HL-60 (cell line): Measurements from ENCODE around the gene FHIT.
A peak's percentile ranks its signal among the peaks of the same experiment; 100 is the strongest.

Source experiments
- DNase-seq, 2 experiments: peaks; one replicate each; pipeline ENCODE4 v3.0.0-alpha.2; 2010 to 2020; ENCODE audit warnings: low read depth in 1 of 2, low spot score in 1 of 2
- H3K27ac ChIP-seq: fragments of 250-450 bp; sonication (Bioruptor Pico); replicated peaks from 2 replicates; pipeline ENCODE4 v1.5.1; 2020; ENCODE audit warnings: mild to moderate bottlenecking, moderate library complexity
- H3K27me3 ChIP-seq: fragments of 250-450 bp; sonication (Bioruptor Pico); 2 replicates; pipeline ENCODE4 v1.5.1; 2021; ENCODE audit warnings: mild to moderate bottlenecking, moderate library complexity; ENCODE audit not compliant: insufficient read depth, poor library complexity, severe bottlenecking
- H3K4me3 ChIP-seq: replicated peaks from 2 replicates; pipeline ENCODE4 v1.5.1; 2011; ENCODE audit warnings: mild to moderate bottlenecking, control low read depth, low read length; ENCODE audit not compliant: insufficient read depth
- CTCF ChIP-seq: IDR thresholded peaks from one replicate; pipeline ENCODE4 v1.5.1; 2011; ENCODE audit warnings: low read length, control low read depth, inconsistent platforms; ENCODE audit not compliant: insufficient read depth
- GABPA ChIP-seq: IDR thresholded peaks from 2 replicates; pipeline ENCODE4 v1.6.1; 2012; ENCODE audit warnings: low read depth
- POLR2AphosphoS5 ChIP-seq: IDR thresholded peaks from 2 replicates; pipeline ENCODE4 v1.6.1; 2012; ENCODE audit warnings: low read depth
- REST ChIP-seq: IDR thresholded peaks from 2 replicates; pipeline ENCODE4 v1.6.1; 2012; ENCODE audit warnings: low read depth; ENCODE audit not compliant: insufficient replicate concordance
- SPI1 ChIP-seq: IDR thresholded peaks from 2 replicates; pipeline ENCODE4 v1.6.1; 2012; ENCODE audit warnings: low read depth, mild to moderate bottlenecking, borderline replicate concordance

Gene FHIT

DNA sequence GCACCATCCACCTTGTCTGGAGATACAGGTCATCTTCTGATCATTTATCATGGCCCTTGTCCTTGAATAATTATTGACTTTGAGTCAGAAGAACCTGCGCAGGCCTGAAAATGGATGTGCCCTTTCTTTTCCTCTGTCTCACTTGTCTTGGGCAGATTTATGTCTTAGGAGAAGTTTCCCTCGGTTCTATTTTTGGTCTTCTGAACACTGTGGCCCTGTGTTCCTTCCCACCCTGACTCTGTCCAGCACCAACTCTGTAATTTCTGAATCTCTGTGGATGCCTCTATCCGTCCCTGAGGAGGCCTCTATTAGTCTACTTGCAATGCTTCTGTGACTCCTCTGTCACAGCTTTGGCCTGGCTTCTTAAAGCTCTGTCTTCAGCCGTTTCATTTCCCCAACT is 1520.7 kb downstream of the FHIT start:
- DNase-seq: no peak
- Histone ChIP-seq H3K27me3 (no peaks in the 10 kb centered on the region), H3K27ac (no peak overlapping the region), H3K4me3 (no peak overlapping the region)
- TF ChIP-seq REST (peak; percentile 60), GABPA (no peak)

DNA sequence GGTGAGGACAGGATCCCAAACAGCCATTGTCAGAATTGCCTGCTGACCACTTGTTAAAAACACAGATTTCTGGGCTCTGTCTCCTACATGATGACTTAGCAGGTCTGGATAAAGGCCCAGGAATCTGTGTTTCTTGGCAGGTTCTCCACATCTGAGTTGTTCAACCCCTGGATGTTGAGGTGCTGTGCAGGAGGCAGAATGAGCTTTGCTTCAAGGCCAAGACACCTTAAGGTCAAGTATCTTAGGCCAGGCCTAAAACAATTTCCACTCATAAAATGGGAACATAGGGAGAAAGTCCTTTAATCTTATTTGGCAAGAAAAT is 1522.7 kb downstream of the FHIT start:
- DNase-seq: no peak
- H3K4me3 ChIP-seq: no peak overlapping the region
- no peak overlapping the region for H3K27ac ChIP-seq
- no peak for TF ChIP-seq REST
- no peak for TF ChIP-seq POLR2AphosphoS5
- no peak for TF ChIP-seq SPI1
- no peak for TF ChIP-seq CTCF
- TF ChIP-seq GABPA: no peak
- peaks cover 2% of the 10 kb centered on the region for H3K27me3 ChIP-seq

DNA sequence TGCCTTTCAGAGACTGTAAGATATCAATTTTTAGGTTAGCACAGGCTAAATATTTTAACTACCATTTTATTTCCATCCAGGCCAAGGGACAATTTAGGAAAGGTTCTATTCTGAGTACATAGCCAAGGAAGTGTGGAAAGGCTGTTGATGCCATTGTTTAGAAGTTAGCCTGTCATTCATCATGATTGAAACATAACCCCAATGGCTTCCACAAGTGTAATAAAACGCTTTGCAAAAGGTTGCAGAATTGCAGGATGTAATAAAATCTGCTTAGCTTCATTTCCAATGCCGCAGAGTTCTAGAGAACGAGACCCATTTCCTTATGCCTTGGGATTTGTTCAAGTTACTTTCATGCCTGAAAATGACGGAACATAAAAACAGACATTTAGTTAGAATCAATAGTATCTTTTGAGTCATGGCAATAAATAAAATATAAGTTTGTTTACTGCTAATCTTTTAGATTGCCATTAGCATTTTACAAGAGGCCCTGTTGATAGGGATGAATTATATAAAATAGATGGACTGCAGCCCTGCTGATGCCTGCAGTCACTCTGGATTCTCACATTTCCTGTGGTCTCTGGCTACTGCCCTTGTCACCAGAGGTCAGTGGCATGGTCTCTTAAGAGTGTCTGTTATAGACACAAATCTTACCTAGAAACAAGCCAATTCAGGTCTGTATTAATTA is 1523.2 kb downstream of the FHIT start:
- TF ChIP-seq REST (no peak), GABPA (no peak), POLR2AphosphoS5 (no peak), CTCF (no peak), SPI1 (no peak)
- Histone ChIP-seq H3K4me3 (no peak overlapping the region), H3K27me3 (peaks cover 2% of the 10 kb centered on the region), H3K27ac (no peak overlapping the region)
- DNase-seq: no peak

DNA sequence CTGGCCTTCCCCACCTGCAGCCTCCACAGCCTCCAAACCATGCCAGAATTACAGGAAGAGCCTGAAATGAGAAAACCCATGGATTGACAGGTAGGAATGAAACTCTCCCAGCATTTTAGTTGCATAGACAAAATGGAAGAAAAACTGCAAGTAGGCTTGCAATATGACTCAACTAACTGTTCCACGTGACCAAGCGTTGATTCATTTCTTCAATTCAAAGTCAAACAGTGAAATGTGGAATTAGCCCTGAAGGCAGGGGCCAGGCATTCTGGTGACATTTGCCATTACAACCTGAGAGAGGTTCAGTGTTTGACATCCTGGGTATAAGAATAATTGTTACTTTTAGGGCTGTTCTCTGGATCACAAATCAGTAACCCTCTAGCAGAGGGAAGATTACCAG is 1525.0 kb downstream of the FHIT start:
- Histone ChIP-seq H3K27me3 (peaks cover 2% of the 10 kb centered on the region), H3K4me3 (no peak overlapping the region), H3K27ac (no peak overlapping the region)
- TF ChIP-seq CTCF: no peak
- no peak for TF ChIP-seq POLR2AphosphoS5
- TF ChIP-seq REST: no peak
- DNase-seq: no peak
